Middle frontal gyrus (tissue), 1 donor: ENCODE results near the gene SBNO2.

Source experiments
- DNase-seq: peaks from one replicate; pipeline ENCODE4 v3.0.0-alpha.2; 2015; ENCODE audit warnings: low spot score; ENCODE audit errors: extremely low spot score

SBNO2 gene

GRCh38 chr19:1091544-1092175, 82.4 kb downstream of the SBNO2 start:
- no peak for DNase-seq

- no peak for DNase-seq
These were observed 83.1 kb downstream of the SBNO2 start for GRCh38 chr19:1090731-1091543.

GRCh38 chr19:1089891-1090290, 84.2 kb downstream of the SBNO2 start:
- no peak for DNase-seq

- no peak for DNase-seq
These were observed 84.8 kb downstream of the SBNO2 start for GRCh38 chr19:1089126-1089771.

- no peak for DNase-seq
These were observed 85.6 kb downstream of the SBNO2 start for GRCh38 chr19:1088416-1089010.

GRCh38 chr19:1087813-1088415, 86.2 kb downstream of the SBNO2 start:
- DNase-seq, result no peak

GRCh38 chr19:1086613-1087012, 87.5 kb downstream of the SBNO2 start:
- no peak for DNase-seq

- DNase-seq, result no peak
These were observed 88.2 kb downstream of the SBNO2 start for GRCh38 chr19:1085676-1086442.

GRCh38 chr19:1085053-1085658, 88.9 kb downstream of the SBNO2 start:
- DNase-seq, result no peak

GRCh38 chr19:1084024-1084868, 89.8 kb downstream of the SBNO2 start:
- DNase-seq, result no peak

GRCh38 chr19:1082928-1083816, 90.9 kb downstream of the SBNO2 start:
- DNase-seq, result no peak

GRCh38 chr19:1082165-1082927, 91.7 kb downstream of the SBNO2 start:
- DNase-seq, result no peak

GRCh38 chr19:1081301-1082164, 92.5 kb downstream of the SBNO2 start:
- no peak for DNase-seq

GRCh38 chr19:1080360-1081161, 93.5 kb downstream of the SBNO2 start:
- no peak for DNase-seq

GRCh38 chr19:1079566-1080111, 94.4 kb downstream of the SBNO2 start:
- no peak for DNase-seq

- no peak for DNase-seq
These were observed 97.1 kb downstream of the SBNO2 start for GRCh38 chr19:1076951-1077350.
